ENCODE results near the gene LIPC. TPM values are rescaled to one million over a fixed set of nuclear protein-coding genes. Genes with fewer than 3 reads are reported as not detected.
A peak's percentile ranks its signal among the peaks of the same experiment; 100 is the strongest.

LIPC gene
- total RNA-seq, 1 donor from 2014 or later = 9.2 TPM

DNA sequence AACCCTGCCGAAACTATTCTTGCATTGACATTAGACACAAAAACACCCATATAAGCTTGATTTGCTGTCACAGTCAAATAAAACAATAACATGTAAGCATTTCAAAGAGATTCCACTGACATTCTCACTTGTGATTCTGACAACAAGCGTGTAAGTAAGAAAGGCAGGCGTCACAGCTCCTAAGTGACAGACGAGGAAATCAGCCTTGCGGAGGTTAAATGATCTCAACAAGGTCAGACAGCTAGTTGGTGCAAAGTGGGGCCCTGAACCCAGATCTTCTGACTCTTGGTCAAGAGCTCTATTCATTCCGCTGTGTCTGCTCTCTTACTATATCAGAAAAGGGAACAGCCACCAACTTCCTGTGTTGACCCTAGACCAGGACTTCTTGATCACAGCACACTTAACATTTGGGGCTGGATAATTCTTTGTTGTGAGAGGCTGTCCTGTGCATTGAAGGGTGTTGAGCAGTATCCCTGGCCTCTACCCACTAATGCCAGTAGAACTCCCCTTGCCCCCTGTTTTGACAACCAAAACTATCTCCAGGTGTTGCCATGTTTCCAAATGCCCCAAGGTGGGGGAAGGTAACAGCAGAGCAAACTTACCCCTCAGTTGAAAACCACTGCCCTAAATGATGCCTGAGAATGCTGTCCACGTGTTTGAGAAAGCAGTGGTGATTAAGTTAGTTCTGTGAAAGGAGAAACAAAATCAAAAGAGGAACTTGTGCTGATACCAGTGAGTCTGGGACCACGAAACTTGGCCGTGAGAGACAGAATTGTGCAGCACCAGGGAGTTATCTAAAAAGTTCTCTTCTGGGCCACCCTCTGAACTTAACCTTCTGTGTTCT lies 86.1 kb downstream of the LIPC start:
- no peak for DNase-seq (ENCODE audit: low read depth)

DNA sequence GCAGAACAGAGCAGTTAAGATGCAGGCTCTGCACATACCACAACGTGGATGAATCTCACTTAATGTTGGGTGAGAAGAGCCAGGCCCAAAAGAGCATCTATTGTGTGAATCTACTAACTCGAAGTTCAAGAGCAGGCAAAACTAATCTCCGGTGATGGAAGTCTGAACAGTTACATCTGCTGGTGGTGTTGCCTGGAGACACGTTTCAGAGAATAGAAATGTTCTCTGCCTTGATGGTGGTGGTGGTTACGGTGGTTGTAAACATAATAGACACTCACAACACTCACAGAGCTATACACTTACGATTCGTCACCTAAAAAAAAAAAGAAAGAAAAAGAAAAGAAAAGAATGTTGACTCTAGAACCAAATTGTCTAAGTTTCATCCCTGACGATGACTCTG lies 86.8 kb downstream of the LIPC start:
- no peak for DNase-seq (ENCODE audit: low read depth)

DNA sequence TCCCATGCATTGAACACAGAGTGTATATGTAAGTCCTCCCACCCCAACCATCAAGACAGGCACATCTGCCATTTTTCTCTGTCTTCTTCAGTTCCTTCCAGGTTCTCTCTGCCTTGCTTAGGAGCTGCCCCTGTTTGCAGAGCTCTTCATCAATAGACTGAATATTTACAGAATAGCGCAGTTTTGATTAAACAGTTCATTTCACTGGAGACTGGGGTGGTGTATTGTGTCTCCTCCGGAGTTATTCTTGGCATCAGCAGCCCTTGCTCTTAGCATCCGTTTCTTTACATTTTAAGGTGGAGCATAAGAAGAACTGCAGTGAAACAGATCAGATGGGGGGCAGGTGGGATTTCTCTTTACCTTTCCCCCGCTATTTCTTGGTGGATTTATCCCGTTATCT lies 87.7 kb downstream of the LIPC start:
- no peak for DNase-seq (ENCODE audit: low read depth)

GRCh38 chr15:58520464-58520863 lies 88.7 kb downstream of the LIPC start:
- no peak for DNase-seq (ENCODE audit: low read depth)

- no peak for DNase-seq (ENCODE audit: low read depth)
Measured at GRCh38 chr15:58520936-58521292, 89.1 kb downstream of the LIPC start.

GRCh38 chr15:58521293-58521991 lies 89.7 kb downstream of the LIPC start:
- DNase-seq (ENCODE audit: low read depth) = peak; percentile 98

DNA sequence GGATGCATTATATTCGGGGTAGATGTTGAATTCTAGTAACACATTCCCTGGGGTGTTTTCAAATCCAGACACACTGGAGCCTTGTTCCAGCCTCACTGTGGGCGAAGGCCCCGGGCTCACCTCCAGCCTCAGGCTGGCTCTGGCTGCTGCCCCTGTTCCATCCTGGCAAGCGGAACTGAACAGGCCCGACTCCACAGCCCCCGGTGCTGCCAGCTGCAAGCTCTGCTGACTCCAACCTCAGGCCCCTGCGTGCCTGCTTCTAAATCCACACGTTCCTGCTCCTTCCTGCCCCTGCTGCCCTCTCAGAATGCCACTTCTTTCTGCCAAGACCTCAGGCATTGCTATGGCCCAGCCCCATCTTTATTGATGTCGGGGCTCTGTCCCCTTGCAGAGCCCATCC lies 90.6 kb downstream of the LIPC start:
- DNase-seq (ENCODE audit: low read depth) = no peak

GRCh38 chr15:58522865-58523264 lies 91.1 kb downstream of the LIPC start:
- no peak for DNase-seq (ENCODE audit: low read depth)

GRCh38 chr15:58523634-58524033 lies 91.8 kb downstream of the LIPC start:
- no peak for DNase-seq (ENCODE audit: low read depth)

DNA sequence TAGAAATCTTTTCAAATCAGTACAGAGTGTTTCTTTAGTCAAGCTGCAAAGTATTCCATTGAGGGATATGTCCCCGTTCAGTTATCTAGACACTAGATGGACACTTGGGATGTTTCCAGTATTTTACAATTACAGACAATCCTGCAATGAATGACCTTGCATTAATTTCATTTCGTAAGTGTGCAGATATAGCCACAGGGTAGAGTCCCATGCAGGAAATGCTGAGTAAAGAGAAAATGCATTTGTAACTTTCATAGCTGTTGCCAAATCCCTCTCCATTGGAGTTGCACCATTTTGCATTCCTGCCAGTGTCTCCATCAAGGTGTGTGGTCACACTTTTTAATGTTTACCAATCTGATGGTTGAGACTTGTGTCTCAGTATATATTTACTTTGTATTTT lies 92.5 kb downstream of the LIPC start:
- peak; percentile 68 for DNase-seq (ENCODE audit: low read depth)

DNA sequence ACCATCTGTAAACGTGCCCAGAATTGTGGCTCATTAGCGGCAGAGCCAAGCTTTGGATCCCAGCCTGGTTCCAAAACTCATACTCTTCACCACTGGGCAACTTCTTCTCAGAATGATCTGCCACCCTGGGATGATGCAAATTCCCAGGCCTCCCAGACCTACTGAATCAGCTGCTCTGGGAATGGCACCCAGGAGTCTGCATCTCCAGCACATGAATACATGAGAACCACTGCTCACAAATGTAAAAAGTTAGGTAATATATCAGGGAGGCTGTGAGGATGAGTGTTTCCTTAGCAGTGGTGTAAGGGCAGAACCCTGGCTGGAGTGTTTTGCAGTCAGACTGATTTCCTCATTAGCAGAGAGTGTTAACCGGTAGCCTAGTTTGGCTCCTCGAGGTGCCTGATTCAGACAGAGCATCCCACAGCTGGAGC lies 94.2 kb downstream of the LIPC start:
- no peak for DNase-seq (ENCODE audit: low read depth)

- DNase-seq (ENCODE audit: low read depth) = no peak
Measured at GRCh38 chr15:58526647-58527192, 94.9 kb downstream of the LIPC start.

DNA sequence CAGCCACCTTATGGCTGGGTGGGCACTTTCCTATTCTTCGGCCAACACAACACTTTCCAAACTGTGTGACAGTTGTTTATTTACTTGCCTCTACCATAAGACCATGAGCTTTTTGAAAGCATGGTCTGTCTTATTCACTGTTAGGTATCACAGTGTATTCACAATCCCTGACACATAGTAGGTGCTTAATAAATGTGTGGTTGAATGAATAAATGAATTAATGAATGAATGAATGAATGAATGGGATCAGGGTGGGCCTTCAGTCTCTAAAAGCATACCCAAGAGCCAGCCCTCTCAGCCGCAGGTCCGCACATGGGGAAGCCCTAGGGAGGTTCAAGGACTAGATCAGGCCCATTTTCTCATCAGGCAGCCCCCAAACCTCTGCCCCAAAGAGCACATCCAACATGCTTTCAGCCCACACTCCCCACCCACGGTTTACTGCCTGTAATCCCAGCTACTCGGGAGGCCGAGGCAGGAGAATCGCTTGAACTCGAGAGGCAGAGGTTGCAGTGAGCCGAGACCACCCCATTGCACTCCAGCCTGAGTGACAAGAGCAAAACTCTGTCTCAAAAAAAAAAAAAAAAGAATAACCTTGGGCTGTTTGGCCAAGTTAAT lies 95.9 kb downstream of the LIPC start:
- no peak for DNase-seq (ENCODE audit: low read depth)

DNA sequence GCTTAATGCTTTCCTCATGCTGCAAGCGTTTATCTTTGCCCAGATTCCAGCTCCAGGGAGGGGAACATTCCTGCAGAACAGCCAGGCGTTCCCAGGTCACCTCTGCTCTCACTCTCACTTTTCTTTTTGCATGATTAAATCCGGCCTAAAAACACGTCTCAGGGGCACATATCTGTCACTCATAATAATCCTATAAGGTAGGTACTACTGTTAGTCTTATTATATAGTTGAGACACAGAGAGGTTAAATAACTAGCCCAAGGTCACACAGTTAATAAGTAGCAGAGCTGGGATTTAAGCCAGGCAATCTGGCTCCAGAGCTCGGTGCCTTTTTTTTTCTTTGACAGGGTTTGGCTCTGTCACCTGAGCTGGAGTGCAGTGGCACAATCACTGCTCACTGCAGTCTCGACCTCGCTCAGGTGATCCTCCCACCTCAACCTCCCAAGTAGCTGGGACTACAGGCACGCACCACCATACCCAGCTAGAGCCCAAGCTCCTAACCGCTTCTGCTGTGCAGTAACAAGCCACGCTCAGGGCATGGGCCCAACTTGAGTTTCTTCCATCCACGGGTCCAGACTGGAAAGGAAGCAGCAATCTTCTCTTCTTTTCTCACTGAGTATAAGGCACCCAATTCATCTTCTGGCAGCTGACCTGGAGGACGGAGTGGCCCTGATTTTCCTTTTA lies 96.5 kb downstream of the LIPC start:
- DNase-seq (ENCODE audit: low read depth) = peak; percentile 98

- no peak for DNase-seq (ENCODE audit: low read depth)
Measured at GRCh38 chr15:58529041-58529440, 97.2 kb downstream of the LIPC start.

GRCh38 chr15:58530056-58530590 lies 98.3 kb downstream of the LIPC start:
- DNase-seq (ENCODE audit: low read depth) = no peak

DNA sequence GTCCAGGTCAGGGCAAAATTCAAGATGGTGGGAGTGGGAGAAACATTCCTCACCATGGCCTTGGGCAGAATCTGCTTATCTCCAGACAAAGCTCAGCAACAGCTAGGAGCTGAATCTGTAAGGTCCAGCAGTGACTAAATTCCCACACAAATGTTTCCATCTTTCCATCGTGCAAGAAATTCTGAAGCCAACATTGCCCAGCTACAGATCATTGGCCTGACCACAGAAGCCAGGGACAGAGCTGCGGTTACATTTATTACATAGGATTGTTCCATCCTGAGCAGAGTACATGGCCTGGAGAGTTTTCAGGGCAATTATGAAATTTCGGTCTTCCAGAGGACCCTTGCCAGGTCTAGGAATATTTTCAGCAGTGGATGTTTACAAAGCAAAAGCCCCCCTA lies 100.3 kb downstream of the LIPC start:
- DNase-seq (ENCODE audit: low read depth) = no peak

GRCh38 chr15:58534556-58534955 lies 102.8 kb downstream of the LIPC start:
- DNase-seq (ENCODE audit: low read depth) = no peak

- DNase-seq (ENCODE audit: low read depth) = no peak
Measured at GRCh38 chr15:58535337-58535736, 103.5 kb downstream of the LIPC start.

- no peak for DNase-seq (ENCODE audit: low read depth)
Measured at GRCh38 chr15:58535894-58536293, 104.1 kb downstream of the LIPC start.

DNA sequence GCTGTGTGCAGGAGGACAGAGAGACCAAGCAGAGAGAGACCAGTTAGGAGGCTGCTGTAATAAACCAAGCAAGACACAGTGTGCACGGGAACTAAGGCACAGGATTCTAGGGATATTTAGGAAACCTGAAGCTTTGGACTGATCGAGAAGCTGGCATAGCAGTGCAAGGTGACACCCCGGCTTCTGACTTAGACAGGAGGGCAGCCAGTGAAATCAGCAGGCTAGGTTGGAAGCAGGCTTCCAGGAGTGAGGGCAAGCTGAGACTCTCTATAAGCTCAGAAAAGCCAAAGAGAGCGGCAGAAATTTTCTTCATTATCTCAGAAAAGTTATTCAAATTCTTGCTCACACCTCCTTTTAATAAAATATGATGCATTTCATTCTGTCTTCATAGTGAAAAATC lies 104.6 kb downstream of the LIPC start:
- no peak for DNase-seq (ENCODE audit: low read depth)

DNA sequence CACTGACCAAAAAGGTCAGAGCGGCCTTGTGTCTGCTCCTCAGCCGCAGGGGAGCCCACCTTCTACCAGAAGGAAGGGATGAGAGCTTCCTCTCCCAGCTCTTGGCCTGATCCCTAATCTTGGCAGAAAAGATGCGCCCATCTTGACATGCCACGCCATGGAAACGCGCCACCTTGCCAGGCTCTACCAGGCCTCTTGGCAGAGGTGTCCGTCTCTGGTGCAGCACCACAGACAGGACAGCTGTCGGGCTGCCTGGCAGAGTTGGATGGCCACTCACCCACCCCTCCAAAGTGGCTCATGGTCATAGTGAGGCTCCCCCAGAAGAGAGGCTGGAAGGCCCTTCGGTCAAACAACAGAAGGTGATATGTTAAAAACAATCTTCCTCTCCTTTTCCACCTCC lies 105.2 kb downstream of the LIPC start:
- no peak for DNase-seq (ENCODE audit: low read depth)
